ENCODE data around the gene SSBP4. TPM values are rescaled to one million over a fixed set of nuclear protein-coding genes. Genes with fewer than 3 reads are reported as not detected.

Gene SSBP4
- total and polyA plus RNA-seq, 4 donors, result 4.0 to 19.0 (median 11.5) TPM

DNA sequence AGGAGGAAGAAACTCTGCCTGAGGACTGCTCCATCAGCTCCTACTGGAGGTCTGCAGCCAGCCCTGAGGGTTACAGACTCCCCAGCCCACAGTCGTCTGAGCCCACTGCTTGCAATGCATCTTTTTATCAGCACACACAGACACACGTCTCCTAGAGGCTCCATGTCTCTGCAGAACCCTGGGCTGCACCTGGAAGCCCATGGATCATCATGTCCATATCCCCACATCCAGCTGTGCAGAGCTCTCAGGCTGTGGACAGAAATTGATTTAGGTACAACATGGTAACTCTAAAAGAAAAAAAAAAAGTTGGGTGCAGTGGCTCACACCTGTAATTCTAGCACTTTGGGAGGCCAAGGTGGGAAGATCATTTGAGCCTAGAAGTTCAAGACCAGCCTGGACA lies 51.6 kb downstream of the SSBP4 start:
- no peak for DNase-seq (ENCODE audit: low spot score)
- Histone ChIP-seq H3K27me3 (ENCODE audit: control insufficient read depth in 4 of 4, insufficient read depth in 4 of 4, low read length in 3 of 4) (no peaks in the 10 kb centered on the region), H3K36me3 (ENCODE audit: control insufficient read depth in 4 of 4, insufficient read depth in 3 of 4, low read depth in 1 of 4, low read length in 3 of 4) (peaks cover 0 to 4% (median 0%) of the 10 kb centered on the region in 4 donors), H3K4me1 (ENCODE audit: control insufficient read depth in 4 of 4, insufficient read depth in 4 of 4, low read length in 3 of 4) (peaks cover 18 to 54% (median 40%) of the 10 kb centered on the region in 4 donors), H3K4me3 (ENCODE audit: low read depth in 1 of 3, low read length in 3 of 3) (no peak overlapping the region), H3K27ac (ENCODE audit: low read depth in 1 of 2, low read length in 2 of 2) (peak overlapping the region; percentile 8 to 58), H3K9ac (ENCODE audit: low read depth in 1 of 2, low read length in 2 of 2) (no peak overlapping the region), H3K9me3 (ENCODE audit: control insufficient read depth in 4 of 4, low read length in 3 of 4) (no peaks in the 10 kb centered on the region)
- 63% methylated on average over 2 of the region's 2 CpGs for WGBS
- TF ChIP-seq, protein P1, sequence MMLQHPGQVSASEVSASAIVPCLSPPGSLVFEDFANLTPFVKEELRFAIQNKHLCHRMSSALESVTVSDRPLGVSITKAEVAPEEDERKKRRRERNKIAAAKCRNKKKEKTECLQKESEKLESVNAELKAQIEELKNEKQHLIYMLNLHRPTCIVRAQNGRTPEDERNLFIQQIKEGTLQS (IDR thresholded peaks at IDR 0.05), result no peak
- TF ChIP-seq, protein P2, sequence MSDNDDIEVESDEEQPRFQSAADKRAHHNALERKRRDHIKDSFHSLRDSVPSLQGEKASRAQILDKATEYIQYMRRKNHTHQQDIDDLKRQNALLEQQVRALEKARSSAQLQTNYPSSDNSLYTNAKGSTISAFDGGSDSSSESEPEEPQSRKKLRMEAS (IDR thresholded peaks at IDR 0.05), result no peak
- TF ChIP-seq GABPA (IDR thresholded peaks at IDR 0.05 in 1 of 2, conservative IDR thresholded peaks at IDR 0.05 in 1 of 2) (no peak), YY1 (IDR thresholded peaks at IDR 0.05) (no peak), TAF1 (conservative IDR thresholded peaks at IDR 0.05) (no peak), NR2F2 (IDR thresholded peaks at IDR 0.05) (no peak), HNF4G (IDR thresholded peaks at IDR 0.05) (no peak), RAD21 (IDR thresholded peaks at IDR 0.05) (no peak)
- TF ChIP-seq, protein P3, sequence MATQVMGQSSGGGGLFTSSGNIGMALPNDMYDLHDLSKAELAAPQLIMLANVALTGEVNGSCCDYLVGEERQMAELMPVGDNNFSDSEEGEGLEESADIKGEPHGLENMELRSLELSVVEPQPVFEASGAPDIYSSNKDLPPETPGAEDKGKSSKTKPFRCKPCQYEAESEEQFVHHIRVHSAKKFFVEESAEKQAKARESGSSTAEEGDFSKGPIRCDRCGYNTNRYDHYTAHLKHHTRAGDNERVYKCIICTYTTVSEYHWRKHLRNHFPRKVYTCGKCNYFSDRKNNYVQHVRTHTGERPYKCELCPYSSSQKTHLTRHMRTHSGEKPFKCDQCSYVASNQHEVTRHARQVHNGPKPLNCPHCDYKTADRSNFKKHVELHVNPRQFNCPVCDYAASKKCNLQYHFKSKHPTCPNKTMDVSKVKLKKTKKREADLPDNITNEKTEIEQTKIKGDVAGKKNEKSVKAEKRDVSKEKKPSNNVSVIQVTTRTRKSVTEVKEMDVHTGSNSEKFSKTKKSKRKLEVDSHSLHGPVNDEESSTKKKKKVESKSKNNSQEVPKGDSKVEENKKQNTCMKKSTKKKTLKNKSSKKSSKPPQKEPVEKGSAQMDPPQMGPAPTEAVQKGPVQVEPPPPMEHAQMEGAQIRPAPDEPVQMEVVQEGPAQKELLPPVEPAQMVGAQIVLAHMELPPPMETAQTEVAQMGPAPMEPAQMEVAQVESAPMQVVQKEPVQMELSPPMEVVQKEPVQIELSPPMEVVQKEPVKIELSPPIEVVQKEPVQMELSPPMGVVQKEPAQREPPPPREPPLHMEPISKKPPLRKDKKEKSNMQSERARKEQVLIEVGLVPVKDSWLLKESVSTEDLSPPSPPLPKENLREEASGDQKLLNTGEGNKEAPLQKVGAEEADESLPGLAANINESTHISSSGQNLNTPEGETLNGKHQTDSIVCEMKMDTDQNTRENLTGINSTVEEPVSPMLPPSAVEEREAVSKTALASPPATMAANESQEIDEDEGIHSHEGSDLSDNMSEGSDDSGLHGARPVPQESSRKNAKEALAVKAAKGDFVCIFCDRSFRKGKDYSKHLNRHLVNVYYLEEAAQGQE (IDR thresholded peaks at IDR 0.05), result no peak
- TF ChIP-seq, protein P4, sequence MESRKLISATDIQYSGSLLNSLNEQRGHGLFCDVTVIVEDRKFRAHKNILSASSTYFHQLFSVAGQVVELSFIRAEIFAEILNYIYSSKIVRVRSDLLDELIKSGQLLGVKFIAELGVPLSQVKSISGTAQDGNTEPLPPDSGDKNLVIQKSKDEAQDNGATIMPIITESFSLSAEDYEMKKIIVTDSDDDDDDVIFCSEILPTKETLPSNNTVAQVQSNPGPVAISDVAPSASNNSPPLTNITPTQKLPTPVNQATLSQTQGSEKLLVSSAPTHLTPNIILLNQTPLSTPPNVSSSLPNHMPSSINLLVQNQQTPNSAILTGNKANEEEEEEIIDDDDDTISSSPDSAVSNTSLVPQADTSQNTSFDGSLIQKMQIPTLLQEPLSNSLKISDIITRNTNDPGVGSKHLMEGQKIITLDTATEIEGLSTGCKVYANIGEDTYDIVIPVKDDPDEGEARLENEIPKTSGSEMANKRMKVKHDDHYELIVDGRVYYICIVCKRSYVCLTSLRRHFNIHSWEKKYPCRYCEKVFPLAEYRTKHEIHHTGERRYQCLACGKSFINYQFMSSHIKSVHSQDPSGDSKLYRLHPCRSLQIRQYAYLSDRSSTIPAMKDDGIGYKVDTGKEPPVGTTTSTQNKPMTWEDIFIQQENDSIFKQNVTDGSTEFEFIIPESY (IDR thresholded peaks at IDR 0.05), result no peak

DNA sequence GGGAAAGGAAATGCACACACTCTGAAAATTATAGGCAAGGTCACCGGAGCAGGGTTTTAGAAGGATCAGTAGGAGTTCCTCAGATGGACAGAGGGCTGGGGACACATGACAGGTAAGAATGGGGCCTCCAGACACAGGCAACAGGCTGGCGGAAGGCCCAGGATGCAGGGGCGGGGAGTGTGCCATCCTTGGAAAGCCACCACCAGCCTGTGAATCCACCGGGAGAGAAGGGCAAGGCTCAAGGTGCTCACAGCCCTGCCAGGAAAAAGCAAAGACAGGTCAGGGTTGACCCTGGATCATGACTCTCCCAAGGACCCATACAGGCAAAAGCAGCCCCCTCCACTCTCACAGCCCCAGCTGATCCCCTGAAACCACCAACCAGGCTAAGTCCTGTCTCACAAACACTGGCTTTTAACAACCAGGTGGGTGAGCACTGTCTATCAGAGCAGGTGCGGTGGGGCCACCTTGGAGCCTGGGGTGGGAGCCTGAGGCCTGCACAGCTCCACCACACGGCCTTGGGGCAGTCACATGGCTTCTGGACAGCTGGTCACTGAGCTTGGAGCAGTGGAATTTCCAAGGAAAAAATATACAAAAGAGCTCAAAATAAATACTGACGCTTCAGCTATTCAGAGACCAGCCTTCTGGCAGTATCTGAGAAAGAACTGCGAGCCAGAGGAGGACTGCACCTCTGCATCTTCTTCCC lies 54.0 kb downstream of the SSBP4 start:
- peak overlapping the region in 1 of 2 donors; percentile 13 for H3K9ac ChIP-seq (ENCODE audit: low read depth in 1 of 2, low read length in 2 of 2)
- WGBS, result 78% methylated on average over 8 of the region's 8 CpGs
- peaks cover 16 to 55% (median 35%) of the 10 kb centered on the region in 4 donors for H3K4me1 ChIP-seq (ENCODE audit: control insufficient read depth in 4 of 4, insufficient read depth in 4 of 4, low read length in 3 of 4)
- peaks cover 0 to 4% (median 0%) of the 10 kb centered on the region in 4 donors for H3K36me3 ChIP-seq (ENCODE audit: control insufficient read depth in 4 of 4, insufficient read depth in 3 of 4, low read depth in 1 of 4, low read length in 3 of 4)
- H3K9me3 ChIP-seq (ENCODE audit: control insufficient read depth in 4 of 4, low read length in 3 of 4), result no peaks in the 10 kb centered on the region
- no peak for DNase-seq (ENCODE audit: low spot score)
- no peak overlapping the region for H3K4me3 ChIP-seq (ENCODE audit: low read depth in 1 of 3, low read length in 3 of 3)
- peak overlapping the region; percentile 34 to 54 for H3K27ac ChIP-seq (ENCODE audit: low read depth in 1 of 2, low read length in 2 of 2)
- H3K27me3 ChIP-seq (ENCODE audit: control insufficient read depth in 4 of 4, insufficient read depth in 4 of 4, low read length in 3 of 4), result no peaks in the 10 kb centered on the region
- TF ChIP-seq, protein P1 (IDR thresholded peaks at IDR 0.05), result no peak
- TF ChIP-seq HNF4A (conservative IDR thresholded peaks at IDR 0.05), result no peak
- no peak for TF ChIP-seq TAF1 (conservative IDR thresholded peaks at IDR 0.05)
- TF ChIP-seq, protein P4 (IDR thresholded peaks at IDR 0.05), result no peak
- TF ChIP-seq JUND (IDR thresholded peaks at IDR 0.05), result no peak
- TF ChIP-seq NR2F2 (IDR thresholded peaks at IDR 0.05), result no peak
- no peak for TF ChIP-seq YY1 (IDR thresholded peaks at IDR 0.05)
- no peak for TF ChIP-seq SP1 (IDR thresholded peaks at IDR 0.05)
- no peak for TF ChIP-seq RAD21 (IDR thresholded peaks at IDR 0.05)
- TF ChIP-seq, protein P5, sequence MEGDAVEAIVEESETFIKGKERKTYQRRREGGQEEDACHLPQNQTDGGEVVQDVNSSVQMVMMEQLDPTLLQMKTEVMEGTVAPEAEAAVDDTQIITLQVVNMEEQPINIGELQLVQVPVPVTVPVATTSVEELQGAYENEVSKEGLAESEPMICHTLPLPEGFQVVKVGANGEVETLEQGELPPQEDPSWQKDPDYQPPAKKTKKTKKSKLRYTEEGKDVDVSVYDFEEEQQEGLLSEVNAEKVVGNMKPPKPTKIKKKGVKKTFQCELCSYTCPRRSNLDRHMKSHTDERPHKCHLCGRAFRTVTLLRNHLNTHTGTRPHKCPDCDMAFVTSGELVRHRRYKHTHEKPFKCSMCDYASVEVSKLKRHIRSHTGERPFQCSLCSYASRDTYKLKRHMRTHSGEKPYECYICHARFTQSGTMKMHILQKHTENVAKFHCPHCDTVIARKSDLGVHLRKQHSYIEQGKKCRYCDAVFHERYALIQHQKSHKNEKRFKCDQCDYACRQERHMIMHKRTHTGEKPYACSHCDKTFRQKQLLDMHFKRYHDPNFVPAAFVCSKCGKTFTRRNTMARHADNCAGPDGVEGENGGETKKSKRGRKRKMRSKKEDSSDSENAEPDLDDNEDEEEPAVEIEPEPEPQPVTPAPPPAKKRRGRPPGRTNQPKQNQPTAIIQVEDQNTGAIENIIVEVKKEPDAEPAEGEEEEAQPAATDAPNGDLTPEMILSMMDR (IDR thresholded peaks at IDR 0.05; ENCODE audit: low read depth, low read length, missing input control), result no peak
- TF ChIP-seq RXRA (IDR thresholded peaks at IDR 0.05), result no peak
- TF ChIP-seq HNF4G (IDR thresholded peaks at IDR 0.05), result no peak
- no peak for TF ChIP-seq GABPA (IDR thresholded peaks at IDR 0.05 in 1 of 2, conservative IDR thresholded peaks at IDR 0.05 in 1 of 2)
- no peak for TF ChIP-seq EGR1 (IDR thresholded peaks at IDR 0.05; ENCODE audit: low read depth in 2 of 2)
- TF ChIP-seq, protein P2 (IDR thresholded peaks at IDR 0.05), result no peak
